ENCODE measurements around the gene DNAH5. TPM values are rescaled to one million over a fixed set of nuclear protein-coding genes. Genes with fewer than 3 reads are reported as not detected.

The DNAH5 gene
- total RNA-seq, 6 experiments from 2014 or later = 1.2 to 16.2 (median 3.4) TPM

DNA sequence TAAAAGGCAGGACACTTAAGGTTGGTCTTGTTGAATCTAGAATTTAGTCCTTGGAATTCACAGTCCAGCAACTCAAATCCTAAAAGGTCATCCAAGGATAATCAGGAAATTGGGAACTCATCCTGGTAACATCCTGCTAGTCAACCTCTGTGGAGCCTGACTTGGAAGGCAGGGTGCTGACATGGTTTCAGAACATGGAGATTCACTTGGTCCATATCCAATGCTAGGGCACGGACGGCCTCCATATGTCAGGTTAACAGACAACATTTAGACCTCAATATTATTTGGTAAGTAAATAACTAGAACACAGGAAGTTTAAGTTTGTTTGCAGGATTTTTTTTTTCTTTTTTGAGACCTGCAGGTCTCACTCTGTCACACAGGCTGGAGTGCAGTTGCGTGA lies 783 bp upstream of the DNAH5 start:
- Histone ChIP-seq H3K27me3 (no peaks in the 10 kb centered on the region), H3K9me3 (no peaks in the 10 kb centered on the region), H3K27ac (no peak overlapping the region), H3K4me1 (no peaks in the 10 kb centered on the region), H3K36me3 (no peaks in the 10 kb centered on the region), H3K4me3 (no peak overlapping the region)
- WGBS (ENCODE audit: insufficient coverage, low coverage, low lambda C conversion rate, missing lambda C conversion rate) = 100% methylated on average over 1 of the region's 3 CpGs
- intact Hi-C loops (cut with DNase I) = no loop called here
- no peak for ATAC-seq
- no peak for DNase-seq
- TF ChIP-seq, protein P1, sequence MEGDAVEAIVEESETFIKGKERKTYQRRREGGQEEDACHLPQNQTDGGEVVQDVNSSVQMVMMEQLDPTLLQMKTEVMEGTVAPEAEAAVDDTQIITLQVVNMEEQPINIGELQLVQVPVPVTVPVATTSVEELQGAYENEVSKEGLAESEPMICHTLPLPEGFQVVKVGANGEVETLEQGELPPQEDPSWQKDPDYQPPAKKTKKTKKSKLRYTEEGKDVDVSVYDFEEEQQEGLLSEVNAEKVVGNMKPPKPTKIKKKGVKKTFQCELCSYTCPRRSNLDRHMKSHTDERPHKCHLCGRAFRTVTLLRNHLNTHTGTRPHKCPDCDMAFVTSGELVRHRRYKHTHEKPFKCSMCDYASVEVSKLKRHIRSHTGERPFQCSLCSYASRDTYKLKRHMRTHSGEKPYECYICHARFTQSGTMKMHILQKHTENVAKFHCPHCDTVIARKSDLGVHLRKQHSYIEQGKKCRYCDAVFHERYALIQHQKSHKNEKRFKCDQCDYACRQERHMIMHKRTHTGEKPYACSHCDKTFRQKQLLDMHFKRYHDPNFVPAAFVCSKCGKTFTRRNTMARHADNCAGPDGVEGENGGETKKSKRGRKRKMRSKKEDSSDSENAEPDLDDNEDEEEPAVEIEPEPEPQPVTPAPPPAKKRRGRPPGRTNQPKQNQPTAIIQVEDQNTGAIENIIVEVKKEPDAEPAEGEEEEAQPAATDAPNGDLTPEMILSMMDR (IDR thresholded peaks at IDR 0.05) = no peak
- no peak for TF ChIP-seq POLR2A (IDR thresholded peaks at IDR 0.05)

DNA sequence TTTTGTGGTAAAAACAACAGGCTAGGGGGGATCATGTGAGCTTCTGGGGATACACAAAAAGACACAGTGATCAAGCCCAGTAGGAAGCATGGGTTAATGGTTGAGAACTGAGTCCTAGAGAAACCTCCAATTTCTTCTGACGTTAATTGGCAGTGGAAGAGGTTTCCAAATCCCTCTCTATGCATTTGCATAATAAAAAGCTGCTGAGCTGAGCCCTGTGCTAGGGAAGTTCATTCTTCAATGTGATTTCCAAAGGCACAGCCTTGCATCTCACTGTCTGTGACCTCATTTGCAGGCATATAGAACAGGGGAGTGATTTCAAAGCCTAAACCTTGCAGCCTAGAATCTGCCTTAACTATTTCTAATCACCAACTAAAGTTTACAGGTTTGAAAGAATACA lies 812 bp downstream of the DNAH5 start:
- ATAC-seq = no peak
- intact Hi-C loops (cut with DNase I) = no loop called here
- Histone ChIP-seq H3K27ac (no peak overlapping the region), H3K27me3 (no peaks in the 10 kb centered on the region), H3K4me3 (no peak overlapping the region), H3K9me3 (no peaks in the 10 kb centered on the region), H3K36me3 (no peaks in the 10 kb centered on the region), H3K4me1 (no peaks in the 10 kb centered on the region)
- WGBS (ENCODE audit: insufficient coverage, low coverage, low lambda C conversion rate, missing lambda C conversion rate) = 29% methylated on average over 1 of the region's 1 CpG
- no peak for TF ChIP-seq POLR2A (IDR thresholded peaks at IDR 0.05)
- TF ChIP-seq, protein P1 (IDR thresholded peaks at IDR 0.05) = no peak
- DNase-seq = no peak

DNA sequence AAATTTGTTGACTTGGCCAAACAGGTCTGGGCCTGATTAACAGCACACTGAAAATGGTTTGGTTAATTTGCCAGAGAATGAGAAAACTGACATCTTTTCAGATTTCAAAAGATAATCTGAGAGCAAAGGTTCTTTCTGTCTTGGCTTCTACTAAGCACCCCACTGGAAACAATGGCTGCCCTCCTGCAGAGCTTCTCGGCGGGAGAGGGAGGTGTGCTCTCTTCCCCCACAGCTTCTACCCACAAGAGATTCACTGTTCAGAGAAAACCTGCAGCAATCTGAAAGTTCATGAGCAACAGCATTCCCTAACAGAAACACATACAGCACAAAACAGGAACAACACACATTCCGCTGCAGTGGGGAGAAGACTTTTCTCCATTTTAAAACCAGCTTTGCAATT lies 3.0 kb downstream of the DNAH5 start:
- no peak for TF ChIP-seq POLR2A (IDR thresholded peaks at IDR 0.05)
- TF ChIP-seq, protein P1 (IDR thresholded peaks at IDR 0.05) = no peak
- Histone ChIP-seq H3K9me3 (no peaks in the 10 kb centered on the region), H3K27ac (no peak overlapping the region), H3K4me1 (no peaks in the 10 kb centered on the region), H3K4me3 (no peak overlapping the region), H3K27me3 (no peaks in the 10 kb centered on the region), H3K36me3 (no peaks in the 10 kb centered on the region)
- WGBS (ENCODE audit: insufficient coverage, low coverage, low lambda C conversion rate, missing lambda C conversion rate) = 29% methylated on average over 2 of the region's 3 CpGs
- DNase-seq (no peak), ATAC-seq (no peak)
- intact Hi-C loops (cut with DNase I) = no loop called here

DNA sequence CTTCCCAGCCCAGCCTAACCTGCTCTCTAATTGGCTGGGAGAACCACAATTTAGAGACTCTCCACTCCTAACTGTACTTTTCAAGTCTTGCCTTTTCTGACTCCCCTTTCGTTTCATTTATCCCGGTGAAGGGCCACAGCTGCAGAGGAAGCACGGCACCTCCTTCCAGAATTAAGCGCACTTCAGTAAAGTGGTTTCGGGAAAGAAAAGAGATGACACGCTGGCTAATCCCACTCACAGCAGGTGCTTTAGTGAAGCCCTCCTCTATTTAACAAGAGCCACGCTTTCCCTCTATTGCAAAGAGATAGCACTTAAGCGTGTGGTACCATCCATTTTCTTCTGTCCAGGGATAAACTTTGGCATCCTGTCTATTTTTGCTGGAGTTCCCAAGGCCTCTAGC lies 4.8 kb downstream of the DNAH5 start:
- DNase-seq (no peak), ATAC-seq (no peak)
- intact Hi-C loops (cut with DNase I) = no loop called here
- TF ChIP-seq POLR2A (IDR thresholded peaks at IDR 0.05) = no peak
- TF ChIP-seq, protein P1 (IDR thresholded peaks at IDR 0.05) = no peak
- Histone ChIP-seq H3K4me3 (no peak overlapping the region), H3K36me3 (no peaks in the 10 kb centered on the region), H3K9me3 (no peaks in the 10 kb centered on the region), H3K4me1 (no peaks in the 10 kb centered on the region), H3K27me3 (no peaks in the 10 kb centered on the region), H3K27ac (no peak overlapping the region)
- WGBS (ENCODE audit: insufficient coverage, low coverage, low lambda C conversion rate, missing lambda C conversion rate) = 55% methylated on average over 8 of the region's 8 CpGs

DNA sequence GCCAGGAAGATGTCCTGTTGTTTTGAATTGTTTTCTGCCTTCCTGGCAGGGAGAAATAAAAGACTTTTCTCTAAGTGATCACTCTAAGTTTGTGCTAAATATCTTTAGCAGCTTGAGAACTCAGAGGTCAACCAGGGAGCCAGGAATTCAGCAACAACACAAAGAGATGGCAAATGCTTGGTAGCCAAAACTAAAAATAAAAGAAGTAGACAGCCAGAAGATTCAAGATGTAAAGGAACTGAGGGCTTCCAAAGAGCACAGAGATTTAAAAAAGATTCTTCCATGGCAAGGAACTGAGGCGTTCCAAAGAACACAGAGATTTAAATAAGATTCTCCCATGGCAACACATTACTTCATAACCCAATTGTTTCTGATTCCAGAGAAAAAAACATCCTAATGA lies 9.6 kb downstream of the DNAH5 start:
- WGBS (ENCODE audit: insufficient coverage, low coverage, low lambda C conversion rate, missing lambda C conversion rate) = 42% methylated on average over 1 of the region's 1 CpG
- Histone ChIP-seq H3K27ac (no peak overlapping the region), H3K4me1 (no peaks in the 10 kb centered on the region), H3K27me3 (no peaks in the 10 kb centered on the region), H3K36me3 (no peaks in the 10 kb centered on the region), H3K4me3 (no peak overlapping the region), H3K9me3 (no peaks in the 10 kb centered on the region)
- TF ChIP-seq, protein P1 (IDR thresholded peaks at IDR 0.05) = no peak
- TF ChIP-seq POLR2A (IDR thresholded peaks at IDR 0.05) = no peak
- DNase-seq (no peak), ATAC-seq (no peak)
- intact Hi-C loops (cut with DNase I) = no loop called here

Measured in right lobe of liver (tissue), 6 donors.